Measurements from ENCODE around the gene SLC6A19. TPM values are rescaled to one million over a fixed set of nuclear protein-coding genes. Genes with fewer than 3 reads are reported as not detected.
"Not testable (repeated sequence)": the region's sequence is repeated elsewhere in the genome, so short reads cannot be mapped to it uniquely, and the experiment has no call there.

Gene SLC6A19
- total RNA-seq, 3 donors from 2014 or later, result 14.4 to 92.8 (median 29.2) TPM

- ATAC-seq (no peak), DNase-seq (no peak)
- H3K9me3 ChIP-seq, result peaks cover 2% of the 10 kb centered on the region
- no peak overlapping the region for H3K4me3 ChIP-seq
- TF ChIP-seq, protein P1, sequence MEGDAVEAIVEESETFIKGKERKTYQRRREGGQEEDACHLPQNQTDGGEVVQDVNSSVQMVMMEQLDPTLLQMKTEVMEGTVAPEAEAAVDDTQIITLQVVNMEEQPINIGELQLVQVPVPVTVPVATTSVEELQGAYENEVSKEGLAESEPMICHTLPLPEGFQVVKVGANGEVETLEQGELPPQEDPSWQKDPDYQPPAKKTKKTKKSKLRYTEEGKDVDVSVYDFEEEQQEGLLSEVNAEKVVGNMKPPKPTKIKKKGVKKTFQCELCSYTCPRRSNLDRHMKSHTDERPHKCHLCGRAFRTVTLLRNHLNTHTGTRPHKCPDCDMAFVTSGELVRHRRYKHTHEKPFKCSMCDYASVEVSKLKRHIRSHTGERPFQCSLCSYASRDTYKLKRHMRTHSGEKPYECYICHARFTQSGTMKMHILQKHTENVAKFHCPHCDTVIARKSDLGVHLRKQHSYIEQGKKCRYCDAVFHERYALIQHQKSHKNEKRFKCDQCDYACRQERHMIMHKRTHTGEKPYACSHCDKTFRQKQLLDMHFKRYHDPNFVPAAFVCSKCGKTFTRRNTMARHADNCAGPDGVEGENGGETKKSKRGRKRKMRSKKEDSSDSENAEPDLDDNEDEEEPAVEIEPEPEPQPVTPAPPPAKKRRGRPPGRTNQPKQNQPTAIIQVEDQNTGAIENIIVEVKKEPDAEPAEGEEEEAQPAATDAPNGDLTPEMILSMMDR (IDR thresholded peaks at IDR 0.05), result no peak
- intact Hi-C loops (cut with DNase I, micrococcal nuclease), result no loop called here
- H3K4me1 ChIP-seq (ENCODE audit: low read depth), result no peaks in the 10 kb centered on the region
- no peaks in the 10 kb centered on the region for H3K36me3 ChIP-seq (ENCODE audit: low read depth)
Measured at GRCh38 chr5:1264211-1264610, 62.8 kb downstream of the SLC6A19 start.

- no peak for ATAC-seq
- H3K4me3 ChIP-seq, result no peak overlapping the region
- DNase-seq, result no peak
- TF ChIP-seq, protein P1 (IDR thresholded peaks at IDR 0.05), result no peak
- H3K36me3 ChIP-seq (ENCODE audit: low read depth), result no peaks in the 10 kb centered on the region
- H3K9me3 ChIP-seq, result peaks cover 2% of the 10 kb centered on the region
- intact Hi-C loops (cut with DNase I, micrococcal nuclease), result no loop called here
- no peaks in the 10 kb centered on the region for H3K4me1 ChIP-seq (ENCODE audit: low read depth)
Measured at GRCh38 chr5:1265026-1265425, 63.6 kb downstream of the SLC6A19 start.

DNA sequence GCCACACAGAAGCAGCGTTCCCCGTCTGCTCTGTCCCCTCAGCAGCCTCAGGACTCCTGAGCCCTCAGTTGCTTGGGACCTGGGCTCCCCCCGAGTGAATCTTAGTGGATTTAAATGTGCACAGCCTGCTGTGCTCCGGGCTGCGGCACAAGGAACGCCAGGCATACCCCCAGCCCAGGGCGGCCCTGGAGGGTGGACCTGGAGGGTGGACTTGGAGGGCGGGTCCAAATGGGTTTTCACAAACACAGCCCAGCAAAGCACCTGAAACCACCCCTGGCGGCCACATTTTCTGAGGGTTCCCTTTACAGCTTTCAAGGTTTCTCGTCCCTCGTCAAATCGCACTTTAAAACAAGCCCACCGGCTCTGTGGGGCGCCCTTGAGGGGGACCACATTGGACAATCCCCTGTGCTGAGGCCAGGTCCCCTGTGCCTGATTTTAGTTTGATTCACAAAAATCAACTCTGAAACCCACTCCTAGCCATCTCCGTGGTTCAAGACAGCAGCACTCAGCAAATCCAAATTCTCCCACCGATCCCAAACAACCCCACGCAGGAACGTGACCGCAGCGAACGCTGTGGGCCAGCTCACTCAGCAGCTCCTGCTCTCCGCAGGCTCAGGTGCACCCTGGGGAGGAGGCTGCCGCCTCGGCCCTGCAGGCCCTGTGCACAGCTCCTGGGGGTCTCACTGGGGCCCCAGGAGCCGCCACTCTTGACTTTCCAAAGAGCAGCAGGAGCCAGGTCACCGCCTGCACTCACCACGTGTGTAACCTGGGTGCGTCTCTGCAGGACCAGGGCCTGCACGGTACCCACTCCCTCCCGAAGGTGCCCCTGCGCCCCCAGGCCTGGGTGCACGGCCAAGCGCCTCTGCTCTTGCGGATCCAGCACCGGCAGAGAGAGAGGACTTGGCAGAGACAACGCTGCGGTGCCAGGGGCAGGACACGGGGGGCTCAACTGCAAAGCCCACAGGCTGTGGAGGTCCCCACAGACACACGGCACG, 64.4 kb downstream of the SLC6A19 start:
- no peak overlapping the region for H3K4me3 ChIP-seq
- ATAC-seq, result no peak
- peaks cover 2% of the 10 kb centered on the region for H3K9me3 ChIP-seq
- intact Hi-C loops (cut with DNase I, micrococcal nuclease), result no loop called here
- no peaks in the 10 kb centered on the region for H3K4me1 ChIP-seq (ENCODE audit: low read depth)
- TF ChIP-seq, protein P1 (IDR thresholded peaks at IDR 0.05), result no peak
- no peaks in the 10 kb centered on the region for H3K36me3 ChIP-seq (ENCODE audit: low read depth)
- no peak for DNase-seq

GRCh38 chr5:1266791-1267190, 65.4 kb downstream of the SLC6A19 start:
- TF ChIP-seq, protein P1 (IDR thresholded peaks at IDR 0.05), result no peak
- DNase-seq (no peak), ATAC-seq (no peak)
- Histone ChIP-seq H3K36me3 (ENCODE audit: low read depth) (no peaks in the 10 kb centered on the region), H3K9me3 (peaks cover 2% of the 10 kb centered on the region), H3K4me3 (no peak overlapping the region), H3K4me1 (ENCODE audit: low read depth) (no peaks in the 10 kb centered on the region)
- intact Hi-C loops (cut with DNase I, micrococcal nuclease), result no loop called here

- ATAC-seq; H3K4me1 ChIP-seq (ENCODE audit: low read depth); DNase-seq; H3K9me3 ChIP-seq; H3K4me3 ChIP-seq; intact Hi-C loops (cut with DNase I, micrococcal nuclease); H3K36me3 ChIP-seq (ENCODE audit: low read depth): not testable (repeated sequence)
Measured at GRCh38 chr5:1267464-1267863, 66.1 kb downstream of the SLC6A19 start.

- H3K4me3 ChIP-seq, result no peak overlapping the region
- ATAC-seq (no peak), DNase-seq (no peak)
- TF ChIP-seq, protein P1 (IDR thresholded peaks at IDR 0.05), result no peak
- H3K4me1 ChIP-seq (ENCODE audit: low read depth), result no peaks in the 10 kb centered on the region
- no peaks in the 10 kb centered on the region for H3K9me3 ChIP-seq
- H3K36me3 ChIP-seq (ENCODE audit: low read depth), result no peaks in the 10 kb centered on the region
- intact Hi-C loops (cut with DNase I, micrococcal nuclease), result no loop called here
Measured at GRCh38 chr5:1268056-1268455, 66.7 kb downstream of the SLC6A19 start.
